Stomach (tissue), 9 donors: ENCODE results near the gene RUNX1. TPM values are rescaled to one million over a fixed set of nuclear protein-coding genes. Genes with fewer than 3 reads are reported as not detected.
A peak's percentile ranks its signal among the peaks of the same experiment; 100 is the strongest.

Source experiments
- DNase-seq, 2 donors: peaks; one replicate each; pipeline versions ENCODE4 v3.0.0 to v3.0.0-alpha.2; 2013 to 2019
- H3K27ac ChIP-seq, 5 donors: fragments of 200-600 bp in 4 of 5; sonication (generic) in 4 of 5; one replicate each; pipeline ENCODE4 v1.5.1; 2013 to 2019; ENCODE audit warnings: mild to moderate bottlenecking in 1 of 5, moderate library complexity in 1 of 5
- H3K27me3 ChIP-seq, 3 donors: fragments of 200-600 bp; sonication (generic); one replicate each; pipeline ENCODE4 v1.5.1; 2017 to 2019; ENCODE audit warnings: mixed run types in 1 of 3
- H3K36me3 ChIP-seq, 4 donors: fragments of 200-600 bp; sonication (generic); 1 replicate in 3 of 4; 2 replicates in 1 of 4; pipeline ENCODE4 v1.5.1; 2016 to 2019
- H3K4me1 ChIP-seq, 4 donors: fragments of 200-600 bp; sonication (generic); one replicate each; pipeline ENCODE4 v1.5.1; 2016 to 2019
- H3K4me3 ChIP-seq, 4 donors: fragments of 200-600 bp; sonication (generic) in 3 of 4; one replicate each; pipeline ENCODE4 v1.5.1; 2016 to 2019; ENCODE audit warnings: mild to moderate bottlenecking in 1 of 4
- H3K9me3 ChIP-seq, 4 donors: fragments of 200-600 bp; sonication (generic); one replicate each; pipeline ENCODE4 v1.5.1; 2016 to 2019
- EP300 ChIP-seq: sonication (generic); formaldehyde crosslinking; IDR thresholded peaks from one replicate; pipeline ENCODE4 v1.6.1; 2017; ENCODE audit warnings: antibody characterized with exemption
- POLR2A ChIP-seq, 4 donors: fragments of 450-650 bp; IDR thresholded peaks; one replicate each; pipeline ENCODE4 v1.6.1; 2016; ENCODE audit warnings: antibody characterized with exemption in 4 of 4, control low read depth in 2 of 4, mild to moderate bottlenecking in 1 of 4, moderate library complexity in 1 of 4
- POLR2AphosphoS5 ChIP-seq, 3 donors: sonication (generic); formaldehyde crosslinking; IDR thresholded peaks; one replicate each; pipeline ENCODE4 v1.6.1; 2016; ENCODE audit warnings: antibody characterized with exemption in 3 of 3
- WGBS, 5 donors: extraction: QIAGEN DNeasy Blood & Tissue Kit in 3 of 5; methylation state at CpG; one replicate each; pipeline versions ENCODE4 v1.1.5 to v1.1.7; 2013 to 2018; 5-methylcytosine and 5-hydroxymethylcytosine counted together
- intact Hi-C: fragments of 100-400 bp; cut with DNase I; formaldehyde crosslinking; loops from one replicate; pipeline ENCODE4 v1.15.1; 2023; ENCODE audit warnings: low total_unique reads
- polyA plus RNA-seq, 3 donors: library from polyadenylated mRNA; stranded (reverse); fragments of 200-250 nt; gene quantifications; one replicate each; pipeline ENCODE4 v1.2.3, GENCODE V29; 2013
- total RNA-seq, 5 donors: library from RNA; depleted of rRNA; stranded (reverse); fragments of >200 nt; gene quantifications; one replicate each; pipeline versions ENCODE4 v1.1.0 to v1.2.3, GENCODE V29; 2014 to 2016
- TF ChIP-seq, protein P1 (sequence below), 7 experiments: fragments of 450-650 bp in 4 of 7; fragments of 200-600 bp in 3 of 7; sonication (generic) in 3 of 7; IDR thresholded peaks; one replicate each; pipeline ENCODE4 v1.5.1; 2016 to 2019; ENCODE audit warnings: antibody characterized with exemption in 7 of 7, control low read depth in 2 of 7, mild to moderate bottlenecking in 1 of 7
- donor health status: healthy with polysubstance abuse.
- donor health status: Bipolar disorder and iron deficiency.
- donor health status: healthy.

The RUNX1 gene
- total and polyA plus RNA-seq, 8 donors = 8.0 to 213 (median 40.0) TPM

DNA sequence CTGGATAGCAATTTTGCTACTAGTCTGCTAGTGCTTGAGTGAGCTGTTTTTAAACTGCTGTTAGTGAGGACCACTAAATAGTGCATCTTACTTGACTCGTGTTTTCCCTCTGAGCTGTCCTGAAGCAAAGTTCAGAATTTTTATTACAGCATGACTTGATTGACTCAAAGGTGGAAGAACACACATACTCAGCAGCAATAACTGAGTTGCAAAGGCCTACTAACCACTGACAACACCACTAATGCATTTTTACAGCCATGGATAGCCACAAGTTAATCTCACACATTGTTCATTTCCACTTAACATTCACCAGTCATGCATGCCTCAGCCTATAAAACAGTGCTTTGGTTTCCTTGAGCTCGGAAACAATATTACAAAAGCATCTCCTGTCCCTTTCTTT lies 148.7 kb downstream of the RUNX1 start:
- Histone ChIP-seq H3K36me3 (no peaks in the 10 kb centered on the region), H3K27me3 (no peaks in the 10 kb centered on the region), H3K27ac (no peak overlapping the region), H3K4me1 (no peaks in the 10 kb centered on the region), H3K9me3 (peaks cover 0 to 17% (median 15%) of the 10 kb centered on the region in 4 donors), H3K4me3 (no peak overlapping the region)
- TF ChIP-seq EP300 (no peak), POLR2AphosphoS5 (IDR thresholded peaks at IDR 0.05) (no peak), POLR2A (IDR thresholded peaks at IDR 0.05) (no peak)
- TF ChIP-seq, protein P1, sequence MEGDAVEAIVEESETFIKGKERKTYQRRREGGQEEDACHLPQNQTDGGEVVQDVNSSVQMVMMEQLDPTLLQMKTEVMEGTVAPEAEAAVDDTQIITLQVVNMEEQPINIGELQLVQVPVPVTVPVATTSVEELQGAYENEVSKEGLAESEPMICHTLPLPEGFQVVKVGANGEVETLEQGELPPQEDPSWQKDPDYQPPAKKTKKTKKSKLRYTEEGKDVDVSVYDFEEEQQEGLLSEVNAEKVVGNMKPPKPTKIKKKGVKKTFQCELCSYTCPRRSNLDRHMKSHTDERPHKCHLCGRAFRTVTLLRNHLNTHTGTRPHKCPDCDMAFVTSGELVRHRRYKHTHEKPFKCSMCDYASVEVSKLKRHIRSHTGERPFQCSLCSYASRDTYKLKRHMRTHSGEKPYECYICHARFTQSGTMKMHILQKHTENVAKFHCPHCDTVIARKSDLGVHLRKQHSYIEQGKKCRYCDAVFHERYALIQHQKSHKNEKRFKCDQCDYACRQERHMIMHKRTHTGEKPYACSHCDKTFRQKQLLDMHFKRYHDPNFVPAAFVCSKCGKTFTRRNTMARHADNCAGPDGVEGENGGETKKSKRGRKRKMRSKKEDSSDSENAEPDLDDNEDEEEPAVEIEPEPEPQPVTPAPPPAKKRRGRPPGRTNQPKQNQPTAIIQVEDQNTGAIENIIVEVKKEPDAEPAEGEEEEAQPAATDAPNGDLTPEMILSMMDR (IDR thresholded peaks at IDR 0.05) = no peak
- no peak for DNase-seq
- WGBS, 5 donors = 88 to 95% (median 90%) methylated on average over 2 of the region's 2 CpGs
- intact Hi-C loops = no loop called here

DNA sequence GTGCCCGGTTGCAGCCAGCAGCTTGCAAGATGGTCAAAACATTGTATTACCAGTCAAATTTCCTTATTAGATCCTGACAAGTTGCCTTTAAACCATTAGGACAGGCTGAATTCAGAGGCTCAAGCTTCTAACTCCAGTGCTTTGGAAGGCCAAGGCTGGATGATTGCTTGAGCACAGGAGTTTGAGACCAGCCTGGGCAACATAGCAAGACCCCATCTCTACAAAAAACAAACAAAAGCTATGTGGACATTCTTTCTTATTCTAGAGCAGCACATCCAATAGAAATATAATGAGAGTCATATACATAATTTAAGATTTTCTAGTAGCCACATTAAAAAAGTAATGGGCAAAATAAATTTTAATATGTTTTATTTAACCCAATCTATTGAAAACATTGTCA lies 149.3 kb downstream of the RUNX1 start:
- Histone ChIP-seq H3K4me1 (no peaks in the 10 kb centered on the region), H3K27ac (no peak overlapping the region), H3K36me3 (no peaks in the 10 kb centered on the region), H3K27me3 (no peaks in the 10 kb centered on the region), H3K9me3 (peaks cover 0 to 17% (median 15%) of the 10 kb centered on the region in 4 donors), H3K4me3 (no peak overlapping the region)
- TF ChIP-seq POLR2A (IDR thresholded peaks at IDR 0.05) (no peak), EP300 (no peak), POLR2AphosphoS5 (IDR thresholded peaks at IDR 0.05) (no peak)
- TF ChIP-seq, protein P1 (IDR thresholded peaks at IDR 0.05) = no peak
- 63 to 100% (median 97%) methylated on average over 1 of the region's 1 CpG for WGBS, 5 donors
- intact Hi-C loops = no loop called here
- DNase-seq = no peak

DNA sequence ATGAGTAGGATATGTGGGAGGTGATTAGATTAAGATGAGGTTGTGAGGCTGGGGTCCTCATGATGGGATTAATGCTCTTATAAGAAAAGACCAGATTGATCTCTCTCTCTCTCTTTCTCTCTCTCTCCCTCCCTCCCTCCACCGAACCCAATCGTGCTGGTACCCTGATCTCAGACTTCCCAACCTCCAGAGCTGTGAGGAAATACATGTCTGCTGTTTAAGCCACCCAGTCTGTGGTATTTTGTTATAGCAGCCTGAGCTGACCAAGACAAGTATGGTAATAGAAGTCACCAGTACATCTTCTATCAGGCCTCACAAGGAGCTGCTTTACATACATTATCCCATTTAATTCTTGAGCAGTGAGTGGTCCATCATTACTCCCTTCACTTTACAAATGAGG lies 149.8 kb downstream of the RUNX1 start:
- no peaks in the 10 kb centered on the region for H3K4me1 ChIP-seq
- peaks cover 0 to 3% (median 0%) of the 10 kb centered on the region in 3 donors for H3K27me3 ChIP-seq
- WGBS, 5 donors = 90 to 100% (median 94%) methylated on average over 2 of the region's 2 CpGs
- H3K27ac ChIP-seq = no peak overlapping the region
- no peaks in the 10 kb centered on the region for H3K36me3 ChIP-seq
- peaks cover 0 to 17% (median 15%) of the 10 kb centered on the region in 4 donors for H3K9me3 ChIP-seq
- TF ChIP-seq, protein P1 (IDR thresholded peaks at IDR 0.05) = no peak
- no peak for TF ChIP-seq EP300
- no peak for TF ChIP-seq POLR2A (IDR thresholded peaks at IDR 0.05)
- no peak overlapping the region for H3K4me3 ChIP-seq
- intact Hi-C loops = no loop called here
- no peak for DNase-seq

DNA sequence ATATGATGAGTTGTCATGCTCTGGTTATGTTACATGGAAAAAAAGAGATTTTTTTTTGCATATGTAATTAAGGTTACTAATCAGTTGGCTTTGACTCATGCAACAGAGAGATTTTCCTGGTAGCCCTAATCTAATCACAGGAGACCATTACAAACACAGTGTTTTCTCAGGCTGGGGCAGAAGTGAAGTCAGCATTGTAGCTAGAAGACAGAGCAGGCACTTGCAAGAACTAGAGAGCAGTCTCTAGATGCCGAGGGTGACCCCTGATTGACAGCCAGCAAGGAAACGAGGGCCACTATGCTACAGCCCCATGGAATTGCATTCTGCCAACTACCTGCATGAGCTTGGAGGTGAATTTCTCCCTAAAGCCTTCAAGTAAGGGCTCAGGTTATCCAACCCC lies 151.3 kb downstream of the RUNX1 start:
- H3K4me3 ChIP-seq = no peak overlapping the region
- peaks cover 0 to 9% (median 0%) of the 10 kb centered on the region in 4 donors for H3K4me1 ChIP-seq
- intact Hi-C loops = no loop called here
- peaks cover 0 to 17% (median 15%) of the 10 kb centered on the region in 4 donors for H3K9me3 ChIP-seq
- no peak overlapping the region for H3K27ac ChIP-seq
- DNase-seq = no peak
- TF ChIP-seq, protein P1 (IDR thresholded peaks at IDR 0.05) = no peak
- TF ChIP-seq POLR2A (IDR thresholded peaks at IDR 0.05) (no peak), EP300 (no peak), POLR2AphosphoS5 (IDR thresholded peaks at IDR 0.05) (peak in 1 of 3 donors; percentile 22)
- peaks cover 0 to 16% (median 0%) of the 10 kb centered on the region in 3 donors for H3K27me3 ChIP-seq
- 36 to 90% (median 64%) methylated on average over 2 of the region's 2 CpGs for WGBS, 5 donors
- no peaks in the 10 kb centered on the region for H3K36me3 ChIP-seq
